Measurements from ENCODE around the gene FAM241A.

DNA sequence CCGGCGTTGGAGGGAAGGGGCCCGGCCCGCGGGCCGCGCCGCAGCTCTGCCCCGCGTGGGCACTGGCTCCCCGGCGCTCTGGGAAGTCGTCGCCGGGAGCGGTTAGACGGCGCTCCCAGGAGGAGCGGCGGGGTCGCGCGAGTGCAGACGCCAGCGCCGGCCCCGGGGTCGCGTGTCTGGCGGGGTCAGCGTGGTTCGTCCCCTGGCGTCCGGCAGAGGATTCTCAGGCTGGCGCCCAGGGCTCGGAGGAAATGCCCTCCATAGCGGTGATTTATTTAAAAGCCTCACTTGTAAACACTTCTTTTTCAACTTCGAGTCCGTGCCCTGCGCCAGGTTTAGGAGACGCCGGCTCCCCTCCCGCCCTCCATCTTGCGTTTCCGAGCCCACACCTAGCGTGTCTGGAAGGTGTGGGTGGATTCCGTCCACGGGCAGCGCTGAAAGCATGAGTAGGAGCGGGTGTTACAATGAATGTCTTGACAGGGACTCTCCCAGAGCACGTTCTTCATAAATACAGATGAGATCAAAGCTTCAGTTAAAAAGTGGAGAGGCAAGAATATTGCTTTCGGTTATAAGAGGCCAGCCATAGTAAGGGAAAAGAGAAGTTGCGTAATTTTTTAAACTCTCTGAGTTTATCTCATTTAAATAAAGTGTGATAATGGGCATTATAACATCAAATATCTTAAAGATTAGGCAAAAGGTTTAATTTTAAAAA lies 692 bp downstream of the FAM241A start:
- peak in 1 of 2 donors; percentile 58 for TF ChIP-seq POLR2AphosphoS5 (IDR thresholded peaks at IDR 0.05)
- peak in 4 of 6 experiments; percentile 22 to 62 (median 39) for TF ChIP-seq CTCF (IDR thresholded peaks at IDR 0.05)
- no peak for TF ChIP-seq EP300 (IDR thresholded peaks at IDR 0.05)
- no peak for TF ChIP-seq POLR2A (IDR thresholded peaks at IDR 0.05)

Measured in upper lobe of left lung (tissue), 4 donors.